GM13977 (cell line): ENCODE measurements around the gene LURAP1L.

Source experiments
- DNase-seq: peaks from one replicate; pipeline ENCODE4 v3.0.0; 2012; ENCODE audit warnings: low spot score
- in situ Hi-C: fragments of 300-500 bp; cut with MboI; formaldehyde crosslinking; loops from one replicate; pipeline ENCODE4 v1.12.0; 2022; ENCODE audit warnings: low sequenced_read_pairs, low pct_unique_long_range_greater_than_20kb, mixed read lengths, inconsistent platforms; ENCODE audit not compliant: unreplicated experiment
- TF ChIP-seq, protein P1 (sequence below): IDR thresholded peaks from 2 replicates; pipeline ENCODE4 v1.5.1; 2012; ENCODE audit warnings: mild to moderate bottlenecking, control low read depth; ENCODE audit not compliant: insufficient read depth; ENCODE audit errors: extremely low read depth, missing control alignments

LURAP1L gene

DNA sequence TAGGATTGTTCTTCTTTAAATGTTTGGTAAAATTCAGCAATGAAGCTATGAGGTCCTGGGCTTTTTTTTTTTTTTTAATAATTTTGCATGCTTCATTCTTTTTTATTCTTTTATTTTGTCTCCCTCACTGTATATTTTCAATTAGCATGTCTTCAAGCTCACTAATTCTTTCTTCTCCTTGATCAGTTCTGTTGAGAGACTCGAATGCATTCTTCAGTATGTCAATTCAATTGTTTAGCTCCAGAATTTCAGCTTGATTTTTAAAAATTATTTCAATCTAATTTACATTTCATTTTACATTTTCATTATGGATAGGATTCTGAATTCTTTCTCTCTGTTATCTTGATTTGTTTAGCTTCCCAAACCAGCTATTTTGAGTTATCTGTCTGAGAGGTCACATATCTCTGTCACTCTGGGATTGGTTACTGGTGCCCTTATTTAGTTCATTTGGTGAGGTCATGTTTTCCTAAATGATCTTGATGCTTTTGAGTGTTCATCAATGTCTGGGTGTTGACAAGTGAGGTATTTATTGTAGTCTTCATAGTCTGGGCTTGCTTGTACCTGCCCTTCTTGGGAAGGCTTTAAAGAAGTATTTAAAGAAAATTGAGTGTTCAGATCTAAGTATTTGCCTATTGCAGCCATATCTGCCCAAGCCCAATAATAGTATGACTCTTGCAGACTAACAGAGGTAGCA lies 9.1 kb downstream of the LURAP1L start:
- TF ChIP-seq, protein P1, sequence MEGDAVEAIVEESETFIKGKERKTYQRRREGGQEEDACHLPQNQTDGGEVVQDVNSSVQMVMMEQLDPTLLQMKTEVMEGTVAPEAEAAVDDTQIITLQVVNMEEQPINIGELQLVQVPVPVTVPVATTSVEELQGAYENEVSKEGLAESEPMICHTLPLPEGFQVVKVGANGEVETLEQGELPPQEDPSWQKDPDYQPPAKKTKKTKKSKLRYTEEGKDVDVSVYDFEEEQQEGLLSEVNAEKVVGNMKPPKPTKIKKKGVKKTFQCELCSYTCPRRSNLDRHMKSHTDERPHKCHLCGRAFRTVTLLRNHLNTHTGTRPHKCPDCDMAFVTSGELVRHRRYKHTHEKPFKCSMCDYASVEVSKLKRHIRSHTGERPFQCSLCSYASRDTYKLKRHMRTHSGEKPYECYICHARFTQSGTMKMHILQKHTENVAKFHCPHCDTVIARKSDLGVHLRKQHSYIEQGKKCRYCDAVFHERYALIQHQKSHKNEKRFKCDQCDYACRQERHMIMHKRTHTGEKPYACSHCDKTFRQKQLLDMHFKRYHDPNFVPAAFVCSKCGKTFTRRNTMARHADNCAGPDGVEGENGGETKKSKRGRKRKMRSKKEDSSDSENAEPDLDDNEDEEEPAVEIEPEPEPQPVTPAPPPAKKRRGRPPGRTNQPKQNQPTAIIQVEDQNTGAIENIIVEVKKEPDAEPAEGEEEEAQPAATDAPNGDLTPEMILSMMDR = no peak
- no peak for DNase-seq
- in situ Hi-C loops = no loop called here

- TF ChIP-seq, protein P1 = no peak
- peak; percentile 12 for DNase-seq
- in situ Hi-C loops = no loop called here
Observed at GRCh38 chr9:12784461-12785259, 9.8 kb downstream of the LURAP1L start.

- no peak for DNase-seq
- TF ChIP-seq, protein P1 = no peak
- in situ Hi-C loops = no loop called here
Observed at GRCh38 chr9:12785260-12785770, 10.5 kb downstream of the LURAP1L start.

DNA sequence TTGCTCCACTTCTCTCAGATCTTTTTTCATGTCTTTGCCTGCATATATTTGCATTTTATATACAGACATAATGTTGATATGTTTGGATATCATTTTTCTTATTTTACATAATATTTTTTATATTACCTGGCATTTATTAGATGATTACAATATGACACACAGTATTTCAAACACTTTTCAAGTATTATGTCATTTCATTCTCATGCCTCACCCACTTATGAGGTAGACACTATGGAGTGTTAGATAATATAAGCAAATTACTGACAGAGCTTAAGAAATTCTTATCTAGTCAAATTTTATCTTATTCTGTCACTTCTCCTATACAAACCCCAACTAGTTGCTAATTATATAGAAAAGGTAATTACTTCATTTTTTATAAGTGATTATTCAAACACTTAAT lies 11.1 kb downstream of the LURAP1L start:
- TF ChIP-seq, protein P1 = no peak
- DNase-seq = no peak
- in situ Hi-C loops = no loop called here

- in situ Hi-C loops = no loop called here
- TF ChIP-seq, protein P1 = no peak
- DNase-seq = no peak
Observed at GRCh38 chr9:12790001-12790400, 15.2 kb downstream of the LURAP1L start.

- in situ Hi-C loops = no loop called here
- no peak for DNase-seq
- TF ChIP-seq, protein P1 = no peak
Observed at GRCh38 chr9:12790883-12791282, 16.1 kb downstream of the LURAP1L start.
